Heart left ventricle (tissue), 13 donors: ENCODE measurements around the gene ZBTB7C.

Experiments used
- POLR2A ChIP-seq, 2 donors: fragments of 450-650 bp; IDR thresholded peaks; one replicate each; pipeline ENCODE4 v1.6.1; 2017; ENCODE audit warnings: antibody characterized with exemption in 2 of 2, mild to moderate bottlenecking in 2 of 2, moderate library complexity in 2 of 2
- TF ChIP-seq, protein P1 (sequence below), 12 donors: fragments of 200-600 bp; sonication (generic) in 4 of 12; IDR thresholded peaks; one replicate each; pipeline versions ENCODE4 v1.5.0 to v1.8.0; 2018 to 2022; ENCODE audit warnings: antibody characterized with exemption in 12 of 12, mild to moderate bottlenecking in 5 of 12
- donor health status: ischemic (EF 13 %, LVEDD 7.1; RV severe dilation, severe dysfunction).
- donor health status: DM: no; HTN: yes; CAD: no.
- donor health status: DM: no; HTN: no; CAD: no.
- donor health status: ischemic (EF 25% LVEDD 6.9; RV normal size, moderate dysfunction).
- donor health status: ischemic (EF 25% LVEDD 5.7; RV mildly dilated, moderate dysfunction).
- donor health status: ischemic (EF 35%, LVEDD 5.7; RV mildly dilated, moderate dysfunction).
- donor health status: nonischemic (EF 11% LVEDD 7.7; RV severe dilation, severe dysfunction).
- donor health status: DM: yes; HTN: yes; CAD: no.
- donor health status: PGD.
- donor health status: ischemic (EF 29% LVEDD 5.4; RV normal size, mild dysfunction).
- donor health status: nonischemic (EF 23%, LVEDD 6.1; RV moderate dilation, normal function).

DNA sequence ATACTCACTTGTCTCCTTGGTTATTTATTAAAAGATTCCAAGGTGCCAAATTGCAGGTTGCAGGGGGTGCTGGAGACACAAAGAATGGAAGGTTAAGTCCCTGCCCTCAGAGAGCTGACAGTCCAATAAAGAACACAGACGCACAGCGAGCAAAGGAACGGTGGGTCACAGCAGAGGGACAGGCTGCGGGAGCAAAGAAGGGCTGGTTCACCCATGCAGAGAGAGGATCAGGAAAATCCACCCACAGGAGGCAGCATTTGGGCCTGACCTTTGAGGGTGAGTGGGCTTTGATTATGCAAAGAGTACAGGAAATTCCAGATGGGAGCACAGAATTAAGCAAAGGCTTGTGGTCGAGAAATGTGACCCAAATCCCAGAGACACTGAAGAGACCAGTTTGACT lies 45.0 kb downstream of the ZBTB7C start:
- TF ChIP-seq, protein P1, sequence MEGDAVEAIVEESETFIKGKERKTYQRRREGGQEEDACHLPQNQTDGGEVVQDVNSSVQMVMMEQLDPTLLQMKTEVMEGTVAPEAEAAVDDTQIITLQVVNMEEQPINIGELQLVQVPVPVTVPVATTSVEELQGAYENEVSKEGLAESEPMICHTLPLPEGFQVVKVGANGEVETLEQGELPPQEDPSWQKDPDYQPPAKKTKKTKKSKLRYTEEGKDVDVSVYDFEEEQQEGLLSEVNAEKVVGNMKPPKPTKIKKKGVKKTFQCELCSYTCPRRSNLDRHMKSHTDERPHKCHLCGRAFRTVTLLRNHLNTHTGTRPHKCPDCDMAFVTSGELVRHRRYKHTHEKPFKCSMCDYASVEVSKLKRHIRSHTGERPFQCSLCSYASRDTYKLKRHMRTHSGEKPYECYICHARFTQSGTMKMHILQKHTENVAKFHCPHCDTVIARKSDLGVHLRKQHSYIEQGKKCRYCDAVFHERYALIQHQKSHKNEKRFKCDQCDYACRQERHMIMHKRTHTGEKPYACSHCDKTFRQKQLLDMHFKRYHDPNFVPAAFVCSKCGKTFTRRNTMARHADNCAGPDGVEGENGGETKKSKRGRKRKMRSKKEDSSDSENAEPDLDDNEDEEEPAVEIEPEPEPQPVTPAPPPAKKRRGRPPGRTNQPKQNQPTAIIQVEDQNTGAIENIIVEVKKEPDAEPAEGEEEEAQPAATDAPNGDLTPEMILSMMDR (IDR thresholded peaks at IDR 0.05), result no peak
- TF ChIP-seq POLR2A (IDR thresholded peaks at IDR 0.05), result no peak
